Brain microvascular endothelial cell (primary cell): ENCODE data around the gene ZNF346.

Experiments
- DNase-seq: peaks from one replicate; pipeline ENCODE4 v3.0.0-alpha.2; 2020
- H3K27ac ChIP-seq: fragments of 250-450 bp; sonication (Bioruptor Pico); 2 replicates; pipeline ENCODE4 v1.5.1; 2020; ENCODE audit warnings: mild to moderate bottlenecking, moderate library complexity
- H3K27me3 ChIP-seq: fragments of 250-450 bp; sonication (Bioruptor Pico); replicated peaks from 2 replicates; pipeline ENCODE4 v1.5.1; 2020; ENCODE audit warnings: mild to moderate bottlenecking
- H3K36me3 ChIP-seq: fragments of 250-450 bp; sonication (Bioruptor Pico); replicated peaks from 2 replicates; pipeline ENCODE4 v1.5.1; 2020; ENCODE audit warnings: mild to moderate bottlenecking
- H3K4me3 ChIP-seq: 2 replicates; pipeline ENCODE4 v1.5.1; 2011; ENCODE audit warnings: low read depth, mild to moderate bottlenecking, control low read depth, low read length, moderate library complexity
- in situ Hi-C: cut with HindIII; loops from 2 replicates; pipeline ENCODE4 v1.10.0; 2017; ENCODE audit warnings: low sequenced_read_pairs, low pct_ligation_motif_present
- TF ChIP-seq, protein P1 (sequence below): IDR thresholded peaks from 2 replicates; pipeline ENCODE4 v1.5.1; 2011; ENCODE audit warnings: low read depth, mild to moderate bottlenecking, moderate library complexity, low read length, control low read depth, inconsistent platforms; ENCODE audit errors: missing control alignments

ZNF346 gene

DNA sequence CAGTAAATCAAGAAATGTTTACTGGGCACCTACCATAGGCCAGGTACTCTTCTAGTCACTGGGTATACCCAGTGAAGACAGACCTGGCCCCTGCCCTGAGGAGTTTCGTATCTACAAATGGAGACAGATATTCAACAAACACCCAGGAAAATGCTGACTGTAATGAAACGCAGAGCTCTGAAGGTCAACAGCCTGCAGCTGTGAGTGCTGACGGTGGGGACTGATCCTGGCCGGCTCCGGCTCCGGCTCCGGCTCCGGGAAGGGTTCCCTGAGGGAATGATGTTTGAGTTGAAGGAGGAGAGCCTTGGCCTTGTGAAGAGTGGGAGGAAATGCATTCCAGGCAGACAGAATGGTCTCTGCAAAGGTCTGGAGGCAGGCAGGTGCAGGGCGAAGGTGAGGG lies 87.3 kb downstream of the ZNF346 start:
- Histone ChIP-seq H3K27me3 (no peaks in the 10 kb centered on the region), H3K36me3 (no peaks in the 10 kb centered on the region), H3K4me3 (no peak overlapping the region), H3K27ac (no peak overlapping the region)
- no peak for DNase-seq
- TF ChIP-seq, protein P1, sequence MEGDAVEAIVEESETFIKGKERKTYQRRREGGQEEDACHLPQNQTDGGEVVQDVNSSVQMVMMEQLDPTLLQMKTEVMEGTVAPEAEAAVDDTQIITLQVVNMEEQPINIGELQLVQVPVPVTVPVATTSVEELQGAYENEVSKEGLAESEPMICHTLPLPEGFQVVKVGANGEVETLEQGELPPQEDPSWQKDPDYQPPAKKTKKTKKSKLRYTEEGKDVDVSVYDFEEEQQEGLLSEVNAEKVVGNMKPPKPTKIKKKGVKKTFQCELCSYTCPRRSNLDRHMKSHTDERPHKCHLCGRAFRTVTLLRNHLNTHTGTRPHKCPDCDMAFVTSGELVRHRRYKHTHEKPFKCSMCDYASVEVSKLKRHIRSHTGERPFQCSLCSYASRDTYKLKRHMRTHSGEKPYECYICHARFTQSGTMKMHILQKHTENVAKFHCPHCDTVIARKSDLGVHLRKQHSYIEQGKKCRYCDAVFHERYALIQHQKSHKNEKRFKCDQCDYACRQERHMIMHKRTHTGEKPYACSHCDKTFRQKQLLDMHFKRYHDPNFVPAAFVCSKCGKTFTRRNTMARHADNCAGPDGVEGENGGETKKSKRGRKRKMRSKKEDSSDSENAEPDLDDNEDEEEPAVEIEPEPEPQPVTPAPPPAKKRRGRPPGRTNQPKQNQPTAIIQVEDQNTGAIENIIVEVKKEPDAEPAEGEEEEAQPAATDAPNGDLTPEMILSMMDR, result no peak
- in situ Hi-C loops, result no loop called here

DNA sequence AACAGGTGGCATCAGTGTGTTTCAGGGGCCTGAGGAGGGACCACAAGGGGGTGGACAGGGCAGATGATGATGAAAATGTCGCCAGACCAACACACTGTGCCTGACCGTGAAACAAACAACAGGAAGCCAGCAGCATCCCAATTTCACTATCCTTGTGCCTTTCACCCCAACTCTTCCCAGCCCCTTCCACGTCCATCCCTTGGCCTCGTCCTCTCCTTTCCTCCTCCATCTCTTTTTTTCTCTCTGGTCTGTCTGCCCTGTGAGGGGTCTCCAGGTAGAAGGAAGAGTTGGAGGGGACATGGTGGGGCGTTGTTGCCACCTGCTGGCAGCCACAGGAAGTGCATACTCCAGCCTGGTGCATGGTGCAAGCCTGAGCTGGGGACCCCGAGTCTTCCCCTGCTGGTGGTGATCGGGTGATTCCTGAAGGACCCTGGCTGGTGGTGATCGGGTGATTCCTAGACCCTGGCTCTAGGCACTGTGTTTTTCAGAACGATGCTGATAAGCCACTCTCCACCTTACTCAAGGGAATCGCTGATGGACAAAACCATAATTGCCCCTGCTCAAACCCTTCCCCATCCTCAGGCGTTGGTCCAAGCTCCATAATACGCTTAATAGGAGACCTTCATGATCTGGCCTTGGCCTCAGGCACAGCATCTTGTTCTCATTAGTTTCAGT lies 89.4 kb downstream of the ZNF346 start:
- in situ Hi-C loops, result no loop called here
- Histone ChIP-seq H3K36me3 (no peaks in the 10 kb centered on the region), H3K27ac (no peak overlapping the region), H3K4me3 (no peak overlapping the region), H3K27me3 (no peaks in the 10 kb centered on the region)
- TF ChIP-seq, protein P1, result peak; percentile 98
- no peak for DNase-seq

DNA sequence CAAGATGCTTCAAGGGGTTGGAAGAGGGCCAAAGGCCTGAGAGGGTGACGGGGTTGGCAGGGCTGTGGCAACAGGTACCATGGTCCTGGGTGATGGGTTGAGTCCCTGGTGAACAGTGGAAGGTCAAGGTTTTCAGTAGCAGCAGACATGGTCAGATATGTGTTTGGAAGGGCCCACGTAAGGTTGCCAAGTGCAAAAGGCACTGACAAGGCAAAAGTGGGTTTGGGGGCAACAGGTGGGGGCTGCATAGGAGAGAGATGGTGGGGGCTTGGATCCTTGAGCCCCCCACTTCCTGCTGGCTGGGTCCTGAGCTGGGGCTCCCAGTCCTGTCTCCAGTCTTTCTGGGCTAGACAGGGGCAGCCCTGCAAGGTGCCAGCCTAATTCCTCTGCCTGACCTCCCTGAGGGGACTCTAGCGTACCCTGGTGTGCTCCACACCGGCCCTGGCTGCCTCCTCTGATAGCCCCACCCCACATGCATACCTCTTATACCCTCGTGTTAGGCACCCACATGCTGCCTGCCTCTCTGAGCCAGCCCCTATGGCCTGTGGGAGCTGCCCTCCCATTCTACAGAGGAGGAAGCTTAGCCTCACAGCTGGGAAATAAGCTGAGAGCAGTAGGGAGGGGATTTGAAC lies 90.2 kb downstream of the ZNF346 start:
- Histone ChIP-seq H3K27ac (no peak overlapping the region), H3K36me3 (no peaks in the 10 kb centered on the region), H3K27me3 (no peaks in the 10 kb centered on the region), H3K4me3 (no peak overlapping the region)
- TF ChIP-seq, protein P1, result no peak
- no peak for DNase-seq
- in situ Hi-C loops, result no loop called here

DNA sequence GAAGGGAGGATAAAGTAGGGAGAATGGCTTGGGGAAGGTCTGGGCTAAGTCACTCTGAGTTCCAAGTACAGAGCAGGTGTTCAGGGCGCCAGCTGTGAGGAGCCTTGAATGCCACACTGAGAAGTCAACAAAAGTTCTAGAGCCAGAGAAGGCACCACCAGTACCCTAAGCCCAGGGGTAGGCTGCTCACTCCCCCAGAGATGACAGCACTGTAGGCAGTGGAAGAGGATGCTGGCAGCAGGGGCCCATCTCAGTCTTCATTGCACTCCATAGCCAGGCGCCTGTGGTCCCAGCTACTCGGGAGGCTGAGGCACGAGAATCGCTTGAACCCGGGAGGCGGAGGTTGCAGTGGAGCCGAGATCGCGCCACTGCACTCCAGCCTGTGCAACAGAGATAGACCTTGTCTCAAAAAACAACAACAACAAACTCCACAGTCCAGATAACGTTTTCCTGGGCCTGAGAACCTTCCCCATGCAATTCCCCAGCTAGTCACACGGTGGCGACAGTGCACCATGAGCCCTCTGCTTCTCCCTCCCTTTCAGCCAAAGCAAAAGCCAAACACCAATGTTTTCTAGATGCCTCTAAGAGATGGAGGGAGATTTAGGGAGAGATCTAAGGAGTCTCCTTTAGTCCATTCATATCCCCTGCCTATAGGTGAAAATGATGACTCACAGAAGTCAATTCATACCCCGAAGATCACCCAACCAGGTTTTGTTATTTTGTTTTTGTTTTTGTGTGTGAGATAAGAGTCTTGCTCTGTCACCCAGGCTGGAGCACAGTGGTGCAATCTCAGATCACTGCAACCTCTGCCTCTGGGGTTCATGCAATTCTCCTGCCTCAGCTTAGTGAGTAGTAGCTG lies 91.3 kb downstream of the ZNF346 start:
- H3K36me3 ChIP-seq, result no peaks in the 10 kb centered on the region
- in situ Hi-C loops, result no loop called here
- H3K4me3 ChIP-seq, result no peak overlapping the region
- peak; percentile 71 for DNase-seq
- H3K27me3 ChIP-seq, result no peaks in the 10 kb centered on the region
- TF ChIP-seq, protein P1, result peak; percentile 99
- no peak overlapping the region for H3K27ac ChIP-seq

DNA sequence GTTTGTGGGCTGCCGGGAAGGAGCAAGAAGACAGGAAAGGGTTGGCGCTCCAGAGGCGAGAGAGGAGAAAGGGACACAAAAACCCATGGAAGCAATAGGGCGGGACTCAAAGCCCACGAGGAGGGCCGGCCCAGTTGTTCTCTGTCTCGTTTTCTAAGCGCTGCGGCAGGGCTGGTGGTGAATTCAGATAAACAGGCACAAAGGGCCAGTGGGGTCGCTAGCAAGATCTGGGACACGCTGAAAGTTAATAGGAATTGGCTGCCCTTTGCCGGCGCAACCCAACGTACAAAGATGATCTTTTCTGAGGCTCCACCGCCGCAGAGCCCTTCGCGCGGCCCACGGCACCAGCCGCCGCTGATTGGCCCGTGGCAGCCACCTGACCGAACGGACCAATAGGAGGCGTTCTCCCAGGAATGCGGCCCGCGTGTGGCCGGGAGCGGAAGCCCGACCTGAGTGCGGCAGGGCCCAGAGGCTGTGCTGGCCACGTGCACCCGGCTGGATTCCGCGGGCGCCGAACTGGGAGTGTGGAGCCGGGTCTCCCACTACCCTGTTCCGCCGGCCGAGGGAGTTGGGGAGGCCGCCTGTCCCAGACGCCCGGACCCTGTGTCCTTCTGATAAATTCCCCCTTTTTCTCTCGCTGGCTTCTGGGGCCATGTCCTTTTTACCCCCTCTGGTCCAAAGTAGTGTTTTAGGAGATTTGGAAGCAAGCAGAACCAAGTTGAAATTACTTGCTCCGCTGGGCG lies 94.3 kb downstream of the ZNF346 start:
- H3K4me3 ChIP-seq, result peak overlapping the region; percentile 22

More for the DNA sequence above, 94.3 kb downstream of the ZNF346 start:
- TF ChIP-seq, protein P1, result no peak
- Histone ChIP-seq H3K36me3 (no peaks in the 10 kb centered on the region), H3K27me3 (no peaks in the 10 kb centered on the region), H3K27ac (peak overlapping the region; percentile 20)
- peak; percentile 70 for DNase-seq
- in situ Hi-C loops, result no loop called here
